Endothelial cell (in vitro differentiated cells): Measurements from ENCODE around the gene NOLC1. TPM values are rescaled to one million over a fixed set of nuclear protein-coding genes. Genes with fewer than 3 reads are reported as not detected.
"Not testable (repeated sequence)": the region's sequence is repeated elsewhere in the genome, so short reads cannot be mapped to it uniquely, and the experiment has no call there.

Source experiments
- DNase-seq: peaks from one replicate; pipeline ENCODE4 v3.0.0; 2021; ENCODE audit warnings: low spot score
- H3K27ac Mint-ChIP-seq: one replicate; pipeline ENCODE4 v1.8.0; 2021; ENCODE audit warnings: mixed read lengths, inconsistent platforms; ENCODE audit not compliant: unreplicated experiment
- H3K27me3 Mint-ChIP-seq: one replicate; pipeline ENCODE4 v1.8.0; 2021; ENCODE audit warnings: mild to moderate bottlenecking, moderate library complexity, mixed read lengths, inconsistent platforms; ENCODE audit not compliant: unreplicated experiment
- H3K36me3 Mint-ChIP-seq: one replicate; pipeline ENCODE4 v1.8.0; 2021; ENCODE audit warnings: mild to moderate bottlenecking, low read depth, mixed read lengths, inconsistent platforms; ENCODE audit not compliant: unreplicated experiment
- H3K4me1 Mint-ChIP-seq: one replicate; pipeline ENCODE4 v1.8.0; 2021; ENCODE audit warnings: mild to moderate bottlenecking, mixed read lengths, inconsistent platforms; ENCODE audit not compliant: unreplicated experiment
- H3K4me3 Mint-ChIP-seq: one replicate; pipeline ENCODE4 v1.8.0; 2021; ENCODE audit warnings: mild to moderate bottlenecking, mixed read lengths, inconsistent platforms; ENCODE audit not compliant: unreplicated experiment
- H3K9me3 Mint-ChIP-seq: one replicate; pipeline ENCODE4 v1.8.0; 2021; ENCODE audit warnings: mixed read lengths, inconsistent platforms; ENCODE audit not compliant: unreplicated experiment
- total RNA-seq: library from RNA; stranded (reverse); fragmentation: NEBNext Ultra II Directional; extraction: Animal tissue kit (Norgen Biotek cat#: 25700); gene quantifications from one replicate; pipeline ENCODE4 v1.2.1, GENCODE V29; 2021; ENCODE audit not compliant: unreplicated experiment
- TF ChIP-seq, protein P1 (sequence below): fragments of 200-600 bp; sonication (generic); IDR thresholded peaks from one replicate; pipeline ENCODE4 v1.5.0; 2021; ENCODE audit warnings: antibody characterized with exemption; ENCODE audit not compliant: unreplicated experiment

Gene NOLC1
- total RNA-seq, 1 donor from 2014 or later: 43.2 TPM

DNA sequence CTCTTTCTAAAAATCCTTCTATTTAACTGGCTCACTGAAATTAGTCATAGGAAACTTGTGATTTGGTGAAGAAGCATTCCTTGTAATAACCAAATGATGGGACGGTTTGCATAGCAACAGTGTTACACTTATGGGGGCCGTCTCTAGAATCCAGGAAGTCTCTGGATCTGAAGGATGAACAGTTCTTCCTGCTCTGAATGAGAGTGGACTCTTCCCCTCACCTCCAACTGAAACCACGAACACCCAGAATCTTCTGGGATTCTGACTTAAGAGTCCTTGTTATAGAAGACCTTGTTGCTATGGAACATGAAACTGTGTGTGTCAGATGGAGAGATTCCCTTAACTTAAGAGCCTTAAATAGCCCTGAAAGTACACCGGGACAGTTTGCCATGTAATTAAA lies 23.2 kb downstream of the NOLC1 start:
- DNase-seq: no peak
- H3K27me3 Mint-ChIP-seq: peaks cover 3% of the 10 kb centered on the region
- TF ChIP-seq, protein P1, sequence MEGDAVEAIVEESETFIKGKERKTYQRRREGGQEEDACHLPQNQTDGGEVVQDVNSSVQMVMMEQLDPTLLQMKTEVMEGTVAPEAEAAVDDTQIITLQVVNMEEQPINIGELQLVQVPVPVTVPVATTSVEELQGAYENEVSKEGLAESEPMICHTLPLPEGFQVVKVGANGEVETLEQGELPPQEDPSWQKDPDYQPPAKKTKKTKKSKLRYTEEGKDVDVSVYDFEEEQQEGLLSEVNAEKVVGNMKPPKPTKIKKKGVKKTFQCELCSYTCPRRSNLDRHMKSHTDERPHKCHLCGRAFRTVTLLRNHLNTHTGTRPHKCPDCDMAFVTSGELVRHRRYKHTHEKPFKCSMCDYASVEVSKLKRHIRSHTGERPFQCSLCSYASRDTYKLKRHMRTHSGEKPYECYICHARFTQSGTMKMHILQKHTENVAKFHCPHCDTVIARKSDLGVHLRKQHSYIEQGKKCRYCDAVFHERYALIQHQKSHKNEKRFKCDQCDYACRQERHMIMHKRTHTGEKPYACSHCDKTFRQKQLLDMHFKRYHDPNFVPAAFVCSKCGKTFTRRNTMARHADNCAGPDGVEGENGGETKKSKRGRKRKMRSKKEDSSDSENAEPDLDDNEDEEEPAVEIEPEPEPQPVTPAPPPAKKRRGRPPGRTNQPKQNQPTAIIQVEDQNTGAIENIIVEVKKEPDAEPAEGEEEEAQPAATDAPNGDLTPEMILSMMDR: no peak
- H3K36me3 Mint-ChIP-seq: no peaks in the 10 kb centered on the region
- no peaks in the 10 kb centered on the region for H3K9me3 Mint-ChIP-seq
- no peak overlapping the region for H3K27ac Mint-ChIP-seq
- H3K4me1 Mint-ChIP-seq: no peaks in the 10 kb centered on the region
- H3K4me3 Mint-ChIP-seq: no peak overlapping the region

DNA sequence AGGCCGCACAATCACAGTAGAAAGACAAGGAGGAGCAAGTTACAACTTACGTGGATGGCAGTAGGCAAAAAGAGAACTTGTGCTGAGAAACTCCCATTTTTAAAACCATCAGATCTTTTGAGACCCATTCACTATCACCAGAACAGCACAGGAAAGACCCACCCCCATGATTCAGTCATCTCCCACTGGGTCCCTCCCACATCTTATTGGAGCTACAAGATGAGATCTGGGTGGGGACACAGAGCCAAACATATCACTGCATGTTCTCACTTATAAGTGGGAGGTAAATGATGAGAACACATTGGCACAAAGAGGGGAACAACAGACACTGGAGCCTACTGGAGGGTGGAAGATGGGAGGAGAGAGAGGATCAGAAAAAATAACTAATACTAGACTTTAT lies 32.4 kb downstream of the NOLC1 start:
- Mint-ChIP-seq H3K9me3 (peaks cover 19% of the 10 kb centered on the region), H3K36me3 (peaks cover 20% of the 10 kb centered on the region), H3K27me3 (peaks cover 2% of the 10 kb centered on the region), H3K4me3 (peak overlapping the region; percentile 22), H3K4me1 (no peaks in the 10 kb centered on the region), H3K27ac (no peak overlapping the region)
- no peak for DNase-seq
- TF ChIP-seq, protein P1: no peak

DNA sequence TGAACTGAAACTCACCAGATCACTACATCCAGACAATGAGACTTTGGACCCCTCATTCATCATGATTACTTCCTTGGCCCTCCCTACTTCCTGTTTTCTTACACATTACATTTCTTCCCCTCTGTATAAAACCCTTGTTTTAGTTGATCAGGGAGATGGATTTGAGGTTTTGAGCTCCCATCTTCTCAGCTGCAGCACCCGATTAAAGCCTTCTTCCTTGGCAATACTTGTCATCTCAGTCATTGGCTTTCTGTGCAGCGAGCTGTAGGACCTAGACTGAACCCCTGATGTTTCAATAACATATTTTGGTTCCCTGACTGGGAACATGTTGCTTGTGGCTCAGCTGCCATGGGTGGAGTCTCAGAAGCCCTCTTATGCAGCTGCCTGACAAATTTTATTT lies 33.1 kb downstream of the NOLC1 start:
- Mint-ChIP-seq H3K36me3 (peaks cover 20% of the 10 kb centered on the region), H3K9me3 (peaks cover 19% of the 10 kb centered on the region), H3K27ac (no peak overlapping the region), H3K4me1 (no peaks in the 10 kb centered on the region), H3K4me3 (no peak overlapping the region), H3K27me3 (peaks cover 2% of the 10 kb centered on the region)
- no peak for DNase-seq
- TF ChIP-seq, protein P1: no peak

- TF ChIP-seq, protein P1: no peak
These were observed 33.8 kb downstream of the NOLC1 start for GRCh38 chr10:102185811-102186527.

GRCh38 chr10:102188298-102188940 lies 36.2 kb downstream of the NOLC1 start:
- H3K4me1 Mint-ChIP-seq: no peaks in the 10 kb centered on the region
- H3K27ac Mint-ChIP-seq: no peak overlapping the region
- H3K9me3 Mint-ChIP-seq: peaks cover 22% of the 10 kb centered on the region
- DNase-seq: no peak
- peaks cover 6% of the 10 kb centered on the region for H3K27me3 Mint-ChIP-seq
- peaks cover 20% of the 10 kb centered on the region for H3K36me3 Mint-ChIP-seq
- TF ChIP-seq, protein P1: no peak
- no peak overlapping the region for H3K4me3 Mint-ChIP-seq

More at GRCh38 chr10:102185811-102186527, 33.8 kb downstream of the NOLC1 start:
- Mint-ChIP-seq H3K4me1 (no peaks in the 10 kb centered on the region), H3K27ac (no peak overlapping the region), H3K9me3 (peaks cover 19% of the 10 kb centered on the region), H3K36me3 (peaks cover 20% of the 10 kb centered on the region), H3K4me3 (no peak overlapping the region), H3K27me3 (peaks cover 2% of the 10 kb centered on the region)
- no peak for DNase-seq

DNA sequence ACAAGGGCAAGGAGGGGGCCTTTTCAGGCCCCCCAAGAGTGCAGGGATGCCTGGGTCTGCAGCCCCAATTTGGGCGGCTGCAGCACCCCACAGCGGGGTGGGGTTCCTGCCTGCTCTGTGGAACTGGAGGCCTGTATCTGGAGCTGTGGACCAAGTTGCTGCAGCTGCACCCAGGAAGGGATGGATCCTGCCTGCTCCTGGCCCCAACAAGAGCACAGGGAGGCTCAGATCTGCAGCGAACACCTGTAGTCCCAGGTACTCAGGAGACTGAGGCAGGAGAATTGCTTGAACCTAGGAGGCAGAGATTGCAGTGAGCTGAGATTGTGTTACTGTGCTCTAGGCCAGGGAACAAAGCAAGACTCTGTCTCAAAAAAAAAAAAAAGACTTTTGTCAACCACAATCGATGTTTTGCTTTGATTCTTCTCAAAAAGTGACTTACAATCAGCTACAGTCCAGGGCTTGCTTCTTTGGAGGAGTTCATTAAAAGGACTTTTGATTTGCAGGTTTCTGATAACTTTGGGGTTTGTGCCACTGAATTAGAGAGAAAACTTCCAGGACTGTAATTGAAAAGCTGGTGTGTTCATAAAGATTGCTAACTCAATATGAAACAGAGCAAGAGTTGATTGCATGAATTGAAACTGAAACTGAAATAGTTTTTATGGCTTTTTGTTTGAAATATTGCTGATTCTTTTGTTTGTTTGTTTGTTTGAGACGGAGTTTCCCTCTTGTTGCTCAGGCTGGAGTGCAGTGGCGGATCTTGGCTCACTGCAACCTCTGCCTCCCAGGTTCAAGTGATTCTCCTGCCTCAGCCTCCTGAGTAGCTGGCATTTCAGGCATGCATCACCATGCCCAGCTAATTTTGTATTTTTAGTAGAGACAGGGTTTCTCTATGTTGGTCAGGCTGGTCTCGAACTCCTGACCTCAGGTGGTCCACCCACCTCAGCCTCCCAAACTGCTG lies 37.0 kb downstream of the NOLC1 start:
- H3K27ac Mint-ChIP-seq, H3K4me3 Mint-ChIP-seq, DNase-seq, H3K4me1 Mint-ChIP-seq, H3K27me3 Mint-ChIP-seq: not testable (repeated sequence)
- H3K9me3 Mint-ChIP-seq: peaks cover 21% of the 10 kb centered on the region
- H3K36me3 Mint-ChIP-seq: peaks cover 19% of the 10 kb centered on the region
